Right ventricle myocardium superior (tissue), 1 donor: ENCODE results near the gene DACT3. TPM values are rescaled to one million over a fixed set of nuclear protein-coding genes. Genes with fewer than 3 reads are reported as not detected.

Source experiments
- ATAC-seq: fragments of 200-7000 bp; cut with Tn5 transposase; one replicate; pipeline ENCODE4 v1.9.1; 2020; ENCODE audit warnings: mild to moderate bottlenecking; ENCODE audit not compliant: poor library complexity
- DNase-seq: peaks from one replicate; pipeline ENCODE4 v3.0.0-alpha.2; 2020
- intact Hi-C: fragments of 100-400 bp; cut with DNase I; formaldehyde crosslinking; loops from one replicate; pipeline ENCODE4 v1.11.2; 2022
- microRNA-seq: library from miRNA; unstranded; fragments of <30 nt; microRNA quantifications from one replicate; pipeline ENCODE4 v1.2.0, GENCODE V29; 2020
- total RNA-seq: library from RNA; stranded (reverse); fragmentation: NEBNext Ultra II Directional; extraction: Animal tissue kit (Norgen Biotek cat#: 25700); gene quantifications from one replicate; pipeline ENCODE4 v1.2.1, GENCODE V29; 2021
- donor health status: DM: no; HTN: yes; CAD: no; lungs with severe emphysema.

DACT3 gene
- total RNA-seq, 1 donor from 2014 or later, result 15.2 TPM

DNA sequence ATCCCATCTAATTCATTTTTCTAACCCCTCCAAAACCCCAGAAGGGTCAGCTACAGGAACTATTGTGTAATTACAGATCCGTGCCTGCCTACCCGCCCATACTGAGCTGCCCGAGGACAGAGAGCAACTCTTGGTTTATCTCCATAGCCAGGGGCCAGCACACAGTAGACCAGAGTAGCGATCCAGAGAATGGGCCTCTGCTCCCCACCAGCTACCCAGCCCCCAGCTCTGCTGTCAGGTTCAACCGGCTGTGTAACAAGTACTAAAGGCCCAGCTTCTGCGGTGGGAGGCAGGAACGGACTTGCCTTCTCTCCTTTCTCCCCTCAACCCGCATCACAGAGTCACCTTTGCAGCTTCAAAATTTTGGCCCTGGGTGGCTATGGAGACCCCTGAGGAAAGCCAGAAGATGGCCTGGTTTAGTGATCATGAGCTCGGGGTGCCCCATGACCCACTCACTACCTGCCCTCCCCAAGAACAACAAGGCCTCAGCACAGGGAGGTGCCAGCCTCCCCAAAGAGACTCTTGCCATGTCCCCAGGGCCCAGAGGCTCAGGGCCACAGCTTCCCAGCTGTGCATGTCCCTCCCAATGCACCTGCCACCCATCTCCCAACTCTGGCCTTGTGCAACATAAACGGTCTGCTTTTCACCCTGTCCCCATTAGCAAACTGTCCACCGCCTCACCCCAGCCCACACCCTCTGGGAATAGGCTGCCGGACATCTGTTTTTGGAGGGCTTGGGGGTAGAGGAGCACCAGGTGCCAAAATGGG is 54.1 kb downstream of the DACT3 start:
- DNase-seq (peak; percentile 19), ATAC-seq (no peak)
- intact Hi-C loops, result loop anchor here (10.0 kb wide), 1 partner anchor 128 kb away; no protein-coding TSS in a partner anchor

DNA sequence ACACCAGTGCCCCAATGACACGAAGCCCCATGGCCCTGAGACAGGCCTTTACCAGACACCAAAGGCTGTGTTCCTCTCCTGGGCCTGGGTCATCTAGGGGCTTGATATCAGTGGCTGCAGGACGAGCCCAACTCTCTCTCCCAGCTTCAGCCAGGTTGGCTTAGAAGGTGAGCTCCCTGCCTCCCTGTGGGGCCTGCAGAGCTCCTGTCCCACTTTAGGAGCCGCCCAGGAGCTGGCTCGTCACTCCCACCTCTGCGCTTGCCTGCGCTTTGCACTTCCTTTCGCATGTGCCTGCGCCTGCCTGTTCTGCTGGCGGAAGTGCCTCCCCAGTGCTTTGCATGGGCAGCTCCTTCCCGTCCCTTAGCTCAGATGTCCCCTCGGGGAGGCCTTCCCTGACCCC is 55.0 kb downstream of the DACT3 start:
- ATAC-seq, result no peak
- intact Hi-C loops, result loop anchor here (10.0 kb wide), 1 partner anchor 129 kb away; no protein-coding TSS in a partner anchor
- peak; percentile 23 for DNase-seq

DNA sequence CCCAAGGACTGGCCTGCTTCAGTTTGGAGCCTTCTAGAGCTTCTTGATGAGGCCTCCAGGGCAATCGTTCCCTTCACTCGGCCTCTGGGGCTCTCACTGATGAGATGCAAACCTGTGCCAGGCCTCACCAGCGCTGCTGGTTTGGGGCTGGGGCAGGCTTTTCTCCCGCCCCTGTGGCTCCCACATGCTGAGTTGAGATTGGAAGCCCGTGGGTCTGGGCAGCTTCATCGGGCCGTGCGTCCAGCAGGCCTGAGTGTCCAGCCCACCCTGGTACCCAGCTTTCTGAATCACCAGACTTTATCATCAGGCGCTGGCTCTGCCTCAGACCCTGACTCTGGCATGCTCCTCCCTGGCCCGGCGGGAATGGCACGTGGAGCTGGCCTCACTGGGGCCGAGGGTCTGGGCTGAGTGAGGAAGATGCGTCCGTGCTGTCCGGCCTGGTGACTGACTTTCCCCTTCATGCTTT is 55.6 kb downstream of the DACT3 start:
- DNase-seq (peak; percentile 38), ATAC-seq (no peak)
- intact Hi-C loops, result loop anchor here (10.0 kb wide), 1 partner anchor 129 kb away; no protein-coding TSS in a partner anchor

DNA sequence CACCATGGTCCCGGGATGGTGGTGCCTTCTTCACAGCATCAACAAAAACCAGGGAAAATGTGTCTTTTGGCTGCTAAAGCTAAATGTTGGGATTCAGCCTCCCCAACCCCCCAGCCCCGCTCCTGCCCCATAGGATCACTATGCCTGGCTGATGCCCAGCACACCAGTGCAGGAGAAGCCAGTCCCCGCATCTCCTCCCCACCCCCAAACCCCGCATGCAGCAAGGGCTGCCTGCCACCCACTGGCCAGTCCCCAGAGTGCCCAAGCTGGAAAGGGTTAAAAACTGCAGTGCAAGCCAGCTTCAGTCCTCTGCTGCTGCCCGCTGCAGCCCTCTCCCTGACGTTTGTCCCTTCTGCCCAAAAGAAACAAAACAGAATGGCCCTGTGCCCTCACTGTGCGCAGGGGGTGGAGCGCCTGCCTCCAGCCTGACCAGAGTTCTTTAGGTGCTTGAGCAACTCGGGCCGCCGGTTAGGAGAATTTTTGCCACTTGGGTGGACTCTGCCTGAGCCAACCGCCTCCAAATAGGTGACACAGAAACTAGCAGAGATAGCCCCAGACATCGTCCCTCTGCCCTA is 56.1 kb downstream of the DACT3 start:
- intact Hi-C loops, result loop anchor here (10.0 kb wide), 1 partner anchor 130 kb away; no protein-coding TSS in a partner anchor
- ATAC-seq, result no peak
- DNase-seq, result peak; percentile 47

DNA sequence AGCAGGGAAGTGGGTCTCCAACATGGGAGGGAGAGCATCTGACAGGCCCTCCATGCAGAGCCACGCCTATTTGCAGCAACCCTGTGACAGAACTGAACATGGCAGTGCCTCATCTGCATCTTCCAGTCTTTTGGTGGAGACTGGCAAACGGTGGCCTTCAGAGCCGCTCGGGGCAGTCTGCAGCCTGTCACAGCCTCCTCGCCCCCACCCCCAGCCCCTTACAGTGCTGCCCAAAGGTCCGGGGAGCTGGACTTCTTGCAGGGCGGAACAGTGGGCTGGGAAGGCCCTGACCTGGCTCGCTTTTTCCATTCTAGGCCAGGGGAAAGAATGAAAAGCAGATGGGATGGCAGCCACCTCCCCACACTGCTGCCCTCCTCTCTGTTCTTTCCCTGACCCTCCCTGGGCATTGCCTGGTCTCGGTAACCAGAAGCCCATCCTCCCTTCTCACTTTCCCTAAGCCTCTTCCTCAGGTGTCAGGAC is 57.2 kb downstream of the DACT3 start:
- no peak for ATAC-seq
- peak; percentile 34 for DNase-seq
- intact Hi-C loops, result loop anchor here (10.0 kb wide), 1 partner anchor 131 kb away; no protein-coding TSS in a partner anchor

DNA sequence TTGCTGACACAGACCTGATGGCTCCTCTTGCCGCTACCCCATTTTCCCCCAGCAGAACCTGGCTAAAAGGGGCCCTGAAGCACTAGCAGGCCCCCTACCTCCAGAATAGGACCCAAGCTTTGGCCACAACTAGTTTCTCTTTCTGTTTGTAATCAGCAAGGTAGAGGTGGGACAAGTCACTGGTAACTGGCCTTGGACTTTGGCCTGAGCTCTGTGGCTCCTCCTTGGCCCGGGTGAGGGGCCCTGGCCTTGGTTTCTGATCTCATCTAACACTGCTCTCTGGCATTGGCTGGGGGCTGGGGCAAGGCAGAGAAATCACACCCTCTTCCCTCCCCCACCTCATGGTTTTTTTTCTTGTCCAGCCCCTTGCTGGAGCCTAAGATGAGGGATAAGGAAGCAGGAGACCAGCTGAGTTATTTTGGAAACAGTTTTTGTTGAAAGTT is 57.8 kb downstream of the DACT3 start:
- intact Hi-C loops, result loop anchor here (10.0 kb wide), 1 partner anchor 132 kb away; no protein-coding TSS in a partner anchor
- DNase-seq, result peak; percentile 40
- ATAC-seq, result no peak

DNA sequence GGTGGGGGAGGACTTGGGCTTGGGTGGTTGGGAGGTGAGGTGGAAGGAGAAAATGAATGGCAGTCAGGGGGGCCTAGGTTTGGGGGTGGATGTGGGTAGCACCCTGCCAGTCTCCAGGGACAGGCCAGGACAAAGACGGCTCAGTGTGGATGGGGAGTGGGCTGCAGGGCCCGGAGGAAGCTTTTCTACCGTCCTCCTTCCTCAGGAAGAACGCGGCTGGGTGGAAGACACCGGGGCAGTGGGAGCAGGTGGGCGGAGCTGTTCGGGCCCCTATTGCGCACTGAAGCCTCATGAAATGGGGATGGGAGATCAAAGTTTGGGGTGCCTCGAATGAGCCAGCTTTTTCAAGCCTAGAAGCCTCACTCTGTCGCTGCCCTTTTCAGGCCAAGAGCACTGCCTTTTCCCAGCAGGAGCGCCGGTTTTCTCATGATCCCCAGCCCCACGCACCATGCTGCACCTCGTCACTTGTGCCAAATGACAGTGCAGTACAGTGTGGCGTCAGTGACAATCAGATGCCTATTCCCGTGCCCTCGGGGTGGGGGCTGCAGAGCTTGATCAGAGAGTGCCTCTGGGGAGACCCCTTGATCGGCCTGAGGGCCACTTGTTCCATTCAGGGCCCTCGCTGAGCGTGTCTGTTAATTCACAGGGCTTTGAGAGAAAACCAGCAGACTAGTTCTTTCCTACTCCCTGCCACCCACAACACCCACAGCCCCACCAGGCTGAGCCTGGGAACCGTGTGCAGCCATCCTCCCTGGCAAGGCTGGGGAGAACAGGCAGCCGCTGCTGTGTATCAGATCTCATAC is 58.4 kb downstream of the DACT3 start:
- intact Hi-C loops, result loop anchor here (10.0 kb wide), 1 partner anchor 132 kb away; no protein-coding TSS in a partner anchor
- no peak for ATAC-seq
- DNase-seq, result peak; percentile 47

DNA sequence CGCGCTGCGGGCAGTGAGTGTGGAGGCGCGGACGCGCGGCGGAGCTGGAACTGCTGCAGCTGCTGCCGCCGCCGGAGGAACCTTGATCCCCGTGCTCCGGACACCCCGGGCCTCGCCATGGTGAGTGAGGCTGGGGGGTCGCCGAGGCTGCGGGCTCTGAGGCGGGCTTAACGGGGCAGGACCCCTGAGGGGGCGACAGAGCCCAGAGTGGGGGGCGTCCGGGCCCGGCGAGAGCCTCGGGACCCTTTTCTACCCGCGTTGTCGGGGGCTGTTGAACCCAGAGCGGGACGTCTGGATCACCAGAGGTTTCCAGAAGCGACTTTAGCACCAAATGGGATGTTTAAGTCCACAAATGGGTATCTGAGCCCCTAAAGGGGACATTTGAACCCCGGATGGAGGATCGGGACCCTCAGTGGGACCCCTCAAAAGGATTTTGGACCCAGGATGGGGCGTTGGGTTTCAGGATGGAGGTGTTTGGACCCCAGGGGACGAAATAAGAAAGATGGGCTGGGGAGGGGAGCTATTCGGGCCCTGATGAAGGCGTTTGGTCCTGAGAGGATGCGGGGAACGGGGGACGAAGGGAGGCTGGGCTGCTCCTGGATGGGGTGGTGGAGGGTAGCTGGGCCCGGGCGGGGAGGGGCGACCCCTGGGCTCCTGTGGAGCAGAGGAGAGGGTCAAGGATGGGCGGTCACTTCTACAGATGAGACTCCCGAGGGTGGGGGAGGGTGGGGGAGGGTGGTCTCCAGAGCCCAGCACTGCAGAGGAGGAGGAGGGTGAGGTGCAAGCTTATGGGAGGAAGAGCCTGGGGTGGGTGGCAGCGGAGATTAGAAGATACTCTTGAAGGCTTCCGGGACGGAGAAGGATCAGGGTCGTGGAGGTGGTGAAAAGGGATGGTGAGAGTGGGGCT is 59.4 kb downstream of the DACT3 start, which contains the start of gene CALM3:
CALM3 (plus strand) TSS at position 13 of the 907 bp plus-strand sequence; CDS start at position 118, 105 bp downstream.
- DNase-seq (no peak), ATAC-seq (peak; percentile 3)
- intact Hi-C loops, result loop anchor here (10.0 kb wide), 1 partner anchor 133 kb away; no protein-coding TSS in a partner anchor

DNA sequence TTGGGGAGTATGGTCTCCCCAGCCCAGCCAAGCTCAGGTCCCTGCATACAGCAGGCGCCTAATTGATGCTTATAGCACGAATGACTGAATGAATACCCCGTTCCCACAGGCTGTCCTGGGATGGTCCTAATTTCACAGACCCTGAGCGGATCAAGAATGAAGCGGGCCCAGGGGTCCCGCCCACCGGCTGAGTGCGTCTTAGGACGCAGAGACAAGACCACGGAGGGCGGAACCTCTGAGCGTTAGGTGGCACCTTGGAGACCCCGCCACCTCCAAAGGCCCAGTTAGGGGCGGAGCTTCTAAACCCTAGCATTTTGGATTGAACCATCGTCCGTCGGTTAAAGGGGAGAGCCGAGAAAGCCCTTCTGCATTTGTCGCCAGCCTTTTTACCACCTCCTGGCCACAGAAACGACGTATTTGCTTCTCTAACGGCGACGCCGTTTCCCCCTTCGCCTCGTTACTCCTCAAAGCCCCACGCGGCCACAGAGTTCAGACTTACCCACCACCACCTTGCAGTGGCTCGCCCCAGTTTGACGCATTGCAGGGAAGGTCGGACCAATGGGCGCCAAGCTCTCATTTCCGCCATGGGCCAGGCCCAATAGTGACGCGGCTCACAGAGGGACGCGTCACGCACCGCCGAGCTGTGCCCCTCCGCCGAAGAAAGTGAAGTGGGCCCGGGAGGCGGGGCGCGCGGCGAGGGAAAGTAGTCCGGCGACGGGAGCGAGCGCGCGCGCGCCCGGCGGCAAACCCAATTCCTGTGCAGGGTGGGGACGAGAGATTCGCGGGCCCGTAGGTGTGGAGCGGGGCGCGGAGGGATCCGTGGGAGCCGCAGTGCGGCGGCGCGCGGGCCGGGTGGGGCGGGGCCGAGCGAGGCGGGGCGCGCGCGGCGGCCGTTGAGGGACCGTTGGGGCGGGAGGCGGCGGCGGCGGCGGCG is 60.3 kb downstream of the DACT3 start:
- DNase-seq (peak; percentile 99), ATAC-seq (peak; percentile 90)
- intact Hi-C loops, result loop anchor here (10.0 kb wide), 1 partner anchor 134 kb away; no protein-coding TSS in a partner anchor

DNA sequence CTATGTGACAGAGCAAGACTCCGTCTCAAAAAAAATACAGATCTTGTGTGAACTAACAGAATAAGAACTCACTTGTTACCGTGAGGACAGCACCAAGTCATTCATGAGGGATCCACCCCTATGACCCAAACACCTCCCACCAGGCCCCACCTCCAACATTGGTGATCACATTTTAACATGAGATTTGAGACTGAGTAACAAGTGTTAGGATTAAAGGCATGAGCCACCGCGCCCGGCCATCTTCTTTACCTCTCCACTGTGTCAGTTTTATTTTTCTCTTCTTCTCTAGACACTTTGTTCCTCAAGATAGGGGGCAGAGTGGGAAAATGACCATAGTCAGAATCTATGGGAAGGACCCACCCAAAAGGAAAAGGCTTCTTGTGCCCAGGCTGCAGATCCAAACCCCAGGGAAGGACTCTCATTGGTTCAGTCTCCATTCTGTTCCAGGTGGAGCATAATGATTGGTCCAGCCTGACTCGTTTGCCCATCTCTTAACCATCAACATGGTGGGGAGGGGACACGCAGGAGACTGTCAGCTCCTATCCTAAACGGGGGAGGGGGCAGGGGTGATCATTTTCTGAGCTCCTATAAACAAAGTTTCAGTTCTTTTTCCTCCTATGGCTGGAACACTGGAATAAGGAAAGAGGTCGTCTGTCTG is 61.1 kb downstream of the DACT3 start:
- DNase-seq (peak; percentile 43), ATAC-seq (no peak)
- intact Hi-C loops, result loop anchor here (10.0 kb wide), 1 partner anchor 135 kb away; no protein-coding TSS in a partner anchor

DNA sequence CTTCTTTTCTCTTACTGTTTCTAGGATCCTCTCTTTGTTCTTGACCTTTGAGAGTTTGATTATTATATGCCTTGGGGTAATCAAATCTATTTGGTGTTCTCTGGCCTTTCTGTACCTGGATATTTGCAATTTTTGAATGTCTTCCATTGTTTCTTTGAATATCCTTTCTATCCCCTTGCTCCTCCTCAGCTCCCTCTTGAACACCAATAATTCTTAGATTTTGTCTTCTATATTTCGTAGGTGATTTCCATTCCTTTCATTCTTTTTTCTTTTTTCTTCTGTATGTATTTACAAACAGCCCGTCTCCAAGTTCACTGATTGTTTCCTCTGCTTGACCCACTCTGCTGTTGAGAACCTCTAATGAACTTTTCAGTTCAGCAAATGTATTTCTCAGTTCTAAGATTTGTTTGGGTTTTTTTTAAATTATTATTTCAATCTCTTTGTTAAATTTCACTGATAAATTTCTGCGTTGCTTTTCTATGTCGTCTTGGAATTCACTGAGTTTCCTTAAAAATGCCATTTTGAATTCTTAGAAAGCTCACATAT is 62.5 kb downstream of the DACT3 start:
- intact Hi-C loops, result no loop called here
- DNase-seq (no peak), ATAC-seq (no peak)

Small RNAs within 50 kb of the gene (microRNA-seq; reads per million reads assigned to microRNA genes)
- 3.6 reads per million, percentile 5 among the genes with 10 or more reads in this experiment for gene MIR320E

Other genes with a start within 250 kb of the DACT3 start
- gene CCDC8, start 247.6 kb downstream of the DACT3 start, total RNA-seq, result 28.1 TPM
- gene PNMA8C, start 232.2 kb downstream of the DACT3 start, total RNA-seq, result not detected
- 7.3 TPM for gene PNMA8A, start 189.6 kb downstream of the DACT3 start, total RNA-seq
- gene PNMA8B, start 165.3 kb downstream of the DACT3 start, total RNA-seq, result 0.65 TPM
- gene CALM3, start 59.9 kb downstream of the DACT3 start, total RNA-seq, result 326 TPM
- gene PTGIR, start 36.1 kb downstream of the DACT3 start, total RNA-seq, result 2.6 TPM
- gene GNG8, start 25.0 kb downstream of the DACT3 start, total RNA-seq, result not detected
- 10.1 TPM for gene PRKD2, start 55.9 kb upstream of the DACT3 start, total RNA-seq
- 13.9 TPM for gene FKRP, start 84.9 kb upstream of the DACT3 start, total RNA-seq
- 38.4 TPM for gene STRN4, start 85.3 kb upstream of the DACT3 start, total RNA-seq
- gene SLC1A5, start 127.4 kb upstream of the DACT3 start, total RNA-seq, result 7.0 TPM
- 78.0 TPM for gene AP2S1, start 189.7 kb upstream of the DACT3 start, total RNA-seq
- 62.6 TPM for gene ARHGAP35, start 199.8 kb upstream of the DACT3 start, total RNA-seq